SK-N-MC (cell line): Measurements from ENCODE around the gene HECTD4.

Source experiments
- EZH2 ChIP-seq: fragments of 200-600 bp; sonication (generic); IDR thresholded peaks from one replicate; pipeline ENCODE4 v1.6.1; 2017; ENCODE audit warnings: antibody characterized with exemption
- FOXP2 ChIP-seq: optimal IDR thresholded peaks from 2 replicates; pipeline ENCODE3; 2011; ENCODE audit warnings: mild to moderate bottlenecking, moderate library complexity; ENCODE audit not compliant: insufficient read depth; ENCODE audit errors: extremely low read length, control extremely low read depth
- POLR2AphosphoS5 ChIP-seq: IDR thresholded peaks from 2 replicates; pipeline ENCODE4 v1.6.1; 2012; ENCODE audit warnings: mild to moderate bottlenecking, low read depth, low read length, borderline replicate concordance

DNA sequence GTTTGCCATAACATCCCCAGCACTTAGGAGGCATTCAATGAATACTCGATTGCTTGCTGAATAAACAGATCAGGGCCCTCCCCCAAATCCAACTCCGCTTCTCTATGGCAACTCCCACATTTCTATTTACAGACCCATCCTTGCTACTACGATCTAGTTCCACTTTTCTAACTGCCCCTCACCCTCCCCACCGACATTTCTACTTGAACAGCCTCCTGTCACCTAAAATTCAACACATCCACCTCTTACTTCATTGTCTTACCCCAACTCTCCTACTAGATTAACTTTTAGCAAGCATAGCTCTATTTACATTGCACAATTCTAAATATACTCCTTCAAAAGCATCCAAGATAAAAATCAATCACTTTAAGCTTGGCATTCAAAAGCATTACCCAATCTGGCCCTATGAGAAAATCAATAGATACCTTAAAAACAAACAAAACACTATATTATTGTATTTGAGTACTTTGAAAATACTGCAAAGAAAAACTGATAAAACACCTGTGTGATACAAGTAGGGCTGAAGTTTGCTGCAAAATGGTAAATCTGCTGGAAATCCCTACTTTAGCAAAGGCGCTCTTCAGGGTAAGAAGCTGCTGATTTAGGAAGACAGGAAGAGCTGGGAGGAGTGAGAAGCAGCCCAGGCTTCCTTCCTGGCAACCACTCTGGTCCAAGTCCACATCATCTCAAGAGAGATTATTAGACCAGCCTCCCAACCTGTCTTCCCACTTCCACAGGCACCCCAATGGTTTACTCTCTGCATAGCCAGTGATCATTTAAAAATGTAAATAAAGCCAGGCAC is 96.4 kb downstream of the HECTD4 start:
- TF ChIP-seq EZH2 (no peak), POLR2AphosphoS5 (no peak), FOXP2 (no peak)
